Left lung (tissue), 10 donors: ENCODE data around the gene SMDT1. TPM values are rescaled to one million over a fixed set of nuclear protein-coding genes. Genes with fewer than 3 reads are reported as not detected.

Source experiments
- ATAC-seq: fragments of 200-7000 bp; cut with Tn5 transposase; one replicate; pipeline ENCODE4 v1.9.1; 2020; ENCODE audit warnings: moderate library complexity
- DNase-seq, 4 donors: peaks; one replicate each; pipeline ENCODE4 v3.0.0-alpha.2; 2013 to 2020
- H3K27ac ChIP-seq, 2 donors: fragments of 200-600 bp; sonication (generic) in 1 of 2; one replicate each; pipeline versions ENCODE4 v1.5.0 to v1.8.0; 2020 to 2021
- H3K27me3 ChIP-seq, 2 donors: fragments of 200-600 bp; sonication (generic) in 1 of 2; one replicate each; pipeline versions ENCODE4 v1.5.0 to v1.8.0; 2020 to 2021
- H3K36me3 ChIP-seq, 2 donors: fragments of 200-600 bp; sonication (generic) in 1 of 2; one replicate each; pipeline versions ENCODE4 v1.5.0 to v1.8.0; 2020 to 2021
- H3K4me1 ChIP-seq, 2 donors: fragments of 200-600 bp; one replicate each; pipeline ENCODE4 v1.8.0; 2021
- H3K4me3 ChIP-seq, 2 donors: fragments of 200-600 bp; sonication (generic) in 1 of 2; one replicate each; pipeline versions ENCODE4 v1.5.0 to v1.8.0; 2020 to 2021; ENCODE audit warnings: mild to moderate bottlenecking in 1 of 2
- H3K9me3 ChIP-seq, 2 donors: fragments of 200-600 bp; sonication (generic) in 1 of 2; one replicate each; pipeline versions ENCODE4 v1.5.0 to v1.8.0; 2020 to 2021
- CTCF ChIP-seq, 2 donors: fragments of 200-600 bp; sonication (generic) in 1 of 2; IDR thresholded peaks; one replicate each; pipeline versions ENCODE4 v1.5.0 to v1.8.0; 2021; ENCODE audit warnings: antibody characterized with exemption in 2 of 2
- intact Hi-C, 2 donors: fragments of 100-400 bp; cut with DNase I; formaldehyde crosslinking; loops; one replicate each; pipeline versions ENCODE4 v1.11.2 to v1.14.2; 2022
- polyA plus RNA-seq, 6 donors: library from polyadenylated mRNA; unstranded; fragments of 120-200 nt; gene quantifications; one replicate each; pipeline ENCODE4 v1.2.1, GENCODE V29; 2013; ENCODE audit not compliant: insufficient read length in 6 of 6
- total RNA-seq, 2 donors: library from RNA; stranded (reverse); fragmentation: NEBNext Ultra II Directional; extraction: Animal tissue kit (Norgen Biotek cat#: 25700); gene quantifications; one replicate each; pipeline ENCODE4 v1.2.1, GENCODE V29; 2021
- donor health status: DM: no; HTN: yes; CAD: no.
- donor health status: DM: no; HTN: no; CAD: no.

Gene SMDT1
- total and polyA plus RNA-seq, 8 donors, result 73.2 to 111 (median 91.1) TPM

DNA sequence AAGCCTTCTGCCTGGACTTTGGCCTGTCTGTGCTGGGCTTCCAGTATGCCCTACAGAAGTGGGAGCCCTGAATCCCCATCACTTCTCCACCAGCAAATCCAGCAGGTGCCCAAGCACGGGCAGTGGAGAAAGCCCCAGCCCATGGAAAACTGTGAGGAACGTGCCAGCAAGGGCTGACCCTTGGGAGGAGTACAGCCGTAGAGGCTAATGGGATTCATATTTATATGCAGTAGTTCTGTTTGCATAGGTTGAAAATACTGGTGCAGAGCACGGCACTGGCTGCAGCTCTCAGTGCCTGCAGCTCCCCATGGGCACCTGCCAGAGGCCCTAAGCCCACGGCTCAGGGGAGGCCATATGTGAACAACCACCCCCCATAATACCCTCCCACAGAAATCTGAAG is 19.0 kb upstream of the SMDT1 start:
- no peaks in the 10 kb centered on the region for H3K27me3 ChIP-seq
- no peak for TF ChIP-seq CTCF (IDR thresholded peaks at IDR 0.05)

DNA sequence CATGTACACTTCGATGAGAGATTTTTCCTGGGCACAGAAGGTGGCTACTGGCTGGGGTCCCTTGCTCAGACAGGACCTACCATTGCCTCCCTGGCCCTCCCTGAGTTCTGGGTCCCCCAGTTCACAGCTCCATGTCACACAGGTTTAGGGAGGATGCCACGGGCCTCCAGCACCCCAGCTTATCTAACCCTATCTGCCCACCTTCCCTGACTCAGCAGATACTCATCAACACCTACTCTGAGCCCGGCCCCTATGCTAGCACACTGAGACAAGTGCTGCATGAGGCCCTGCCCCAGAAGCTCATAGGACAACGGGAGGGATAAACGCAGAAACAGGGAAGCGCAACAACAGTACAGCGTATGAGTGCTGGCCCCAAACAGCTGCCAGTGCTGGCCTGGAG is 18.5 kb upstream of the SMDT1 start:
- Histone ChIP-seq H3K27ac (no peak overlapping the region), H3K36me3 (peaks cover 0 to 78% of the 10 kb centered on the region in 2 donors), H3K9me3 (peaks cover 0 to 12% of the 10 kb centered on the region in 2 donors), H3K4me1 (no peaks in the 10 kb centered on the region), H3K27me3 (no peaks in the 10 kb centered on the region), H3K4me3 (no peak overlapping the region)
- no peak for ATAC-seq
- intact Hi-C loops, result no loop called here
- no peak for TF ChIP-seq CTCF (IDR thresholded peaks at IDR 0.05)
- peak in 1 of 4 donors; percentile 10 for DNase-seq

More for the DNA sequence above, 19.0 kb upstream of the SMDT1 start:
- DNase-seq (peak in 1 of 4 donors; percentile 40), ATAC-seq (no peak)
- H3K27ac ChIP-seq, result no peak overlapping the region
- no peak overlapping the region for H3K4me3 ChIP-seq
- H3K4me1 ChIP-seq, result no peaks in the 10 kb centered on the region
- intact Hi-C loops, result no loop called here
- peaks cover 0 to 12% of the 10 kb centered on the region in 2 donors for H3K9me3 ChIP-seq
- H3K36me3 ChIP-seq, result peaks cover 0 to 72% of the 10 kb centered on the region in 2 donors

GRCh38 chr22:42062506-42063170 is 16.9 kb upstream of the SMDT1 start:
- Histone ChIP-seq H3K36me3 (peaks cover 0 to 94% of the 10 kb centered on the region in 2 donors), H3K27me3 (no peaks in the 10 kb centered on the region), H3K4me1 (no peaks in the 10 kb centered on the region), H3K9me3 (no peaks in the 10 kb centered on the region), H3K27ac (no peak overlapping the region), H3K4me3 (no peak overlapping the region)
- no peak for ATAC-seq
- DNase-seq, result no peak
- no peak for TF ChIP-seq CTCF (IDR thresholded peaks at IDR 0.05)
- intact Hi-C loops, result no loop called here

GRCh38 chr22:42064629-42065028 is 14.9 kb upstream of the SMDT1 start:
- no peak for ATAC-seq
- Histone ChIP-seq H3K27ac (no peak overlapping the region), H3K27me3 (no peaks in the 10 kb centered on the region), H3K9me3 (no peaks in the 10 kb centered on the region), H3K36me3 (peaks cover 0 to 86% of the 10 kb centered on the region in 2 donors), H3K4me3 (no peak overlapping the region), H3K4me1 (peaks cover 2 to 11% of the 10 kb centered on the region in 2 donors)
- no peak for DNase-seq
- TF ChIP-seq CTCF (IDR thresholded peaks at IDR 0.05), result no peak
- intact Hi-C loops, result no loop called here

DNA sequence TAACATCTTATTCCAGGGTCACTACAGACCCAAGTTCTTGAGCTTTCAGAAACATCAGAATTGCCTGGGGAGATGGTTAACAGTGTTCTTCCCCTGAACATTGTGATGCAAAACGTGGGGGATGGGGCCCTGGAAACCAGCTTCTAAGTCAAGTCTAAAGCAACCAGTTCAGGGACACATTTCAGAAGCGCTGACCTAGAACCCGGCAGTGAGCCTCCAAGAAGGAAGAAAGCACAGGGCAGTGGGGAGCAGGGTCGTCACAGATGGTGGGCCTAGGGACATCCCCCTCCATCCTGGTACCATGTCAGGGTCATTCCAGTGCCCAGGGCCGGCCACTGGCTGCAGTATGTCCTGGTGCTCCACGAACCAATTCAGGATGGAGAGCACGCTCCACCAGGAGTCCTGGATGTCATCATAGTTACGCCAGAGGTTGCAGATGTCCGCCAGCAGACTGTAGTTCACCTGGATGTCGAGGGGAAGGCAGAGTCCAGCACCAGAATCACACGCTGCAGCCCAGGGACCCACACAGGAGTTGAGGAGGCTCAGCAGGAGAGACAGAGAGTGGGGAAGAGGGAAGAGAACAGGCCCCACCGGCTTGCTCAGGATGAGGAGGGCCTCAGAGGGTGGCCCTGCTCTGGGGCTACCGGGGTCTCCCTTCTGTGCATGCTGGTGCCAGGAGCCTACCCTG is 13.9 kb upstream of the SMDT1 start:
- intact Hi-C loops, result no loop called here
- no peak overlapping the region for H3K27ac ChIP-seq
- no peak for TF ChIP-seq CTCF (IDR thresholded peaks at IDR 0.05)
- H3K27me3 ChIP-seq, result no peaks in the 10 kb centered on the region
- peak in 1 of 4 donors; percentile 33 for DNase-seq
- ATAC-seq, result no peak
- peaks cover 6 to 17% of the 10 kb centered on the region in 2 donors for H3K4me1 ChIP-seq
- H3K4me3 ChIP-seq, result no peak overlapping the region
- H3K36me3 ChIP-seq, result peaks cover 0 to 76% of the 10 kb centered on the region in 2 donors
- H3K9me3 ChIP-seq, result no peaks in the 10 kb centered on the region
